ENCODE results near the gene DOK5.

Gene DOK5

GRCh38 chr20:54548849-54549248 lies 73.5 kb downstream of the DOK5 start:
- no peak for DNase-seq (ENCODE audit: low read depth)
- TF ChIP-seq CTCF (IDR thresholded peaks at IDR 0.05; ENCODE audit: control insufficient read depth, insufficient read depth, low read depth, low read length, missing control alignments): no peak
- H3K4me3 ChIP-seq (ENCODE audit: control insufficient read depth, low read depth, low read length): no peak overlapping the region

GRCh38 chr20:54549658-54550326 lies 74.4 kb downstream of the DOK5 start:
- no peak for TF ChIP-seq CTCF (IDR thresholded peaks at IDR 0.05; ENCODE audit: control insufficient read depth, insufficient read depth, low read depth, low read length, missing control alignments)
- H3K4me3 ChIP-seq (ENCODE audit: control insufficient read depth, low read depth, low read length): no peak overlapping the region
- no peak for DNase-seq (ENCODE audit: low read depth)

- DNase-seq (ENCODE audit: low read depth): no peak
- no peak overlapping the region for H3K4me3 ChIP-seq (ENCODE audit: control insufficient read depth, low read depth, low read length)
- TF ChIP-seq CTCF (IDR thresholded peaks at IDR 0.05; ENCODE audit: control insufficient read depth, insufficient read depth, low read depth, low read length, missing control alignments): no peak
These were observed 75.5 kb downstream of the DOK5 start for GRCh38 chr20:54550776-54551396.

DNA sequence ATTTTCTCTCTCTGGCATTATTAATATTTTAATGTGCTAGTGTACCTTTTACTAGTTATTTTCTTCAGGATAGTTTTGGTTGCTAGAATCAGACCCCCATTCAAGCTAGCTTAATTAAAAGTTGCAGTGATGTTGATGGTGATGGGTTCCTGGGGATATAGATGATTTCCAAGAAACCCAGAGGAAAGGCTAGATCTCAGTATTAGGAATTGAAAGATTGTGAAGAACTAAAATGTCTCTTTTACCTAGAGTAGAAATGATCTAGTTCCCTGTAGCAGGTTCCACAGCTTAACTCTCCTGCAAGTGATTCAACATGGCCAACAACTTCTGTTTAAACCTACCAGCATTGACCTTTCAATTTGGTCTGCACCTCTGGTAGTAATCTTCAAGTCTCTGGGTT lies 78.6 kb downstream of the DOK5 start:
- no peak overlapping the region for H3K4me3 ChIP-seq (ENCODE audit: control insufficient read depth, low read depth, low read length)
- DNase-seq (ENCODE audit: low read depth): no peak
- no peak for TF ChIP-seq CTCF (IDR thresholded peaks at IDR 0.05; ENCODE audit: control insufficient read depth, insufficient read depth, low read depth, low read length, missing control alignments)

- no peak for DNase-seq (ENCODE audit: low read depth)
- no peak overlapping the region for H3K4me3 ChIP-seq (ENCODE audit: control insufficient read depth, low read depth, low read length)
- TF ChIP-seq CTCF (IDR thresholded peaks at IDR 0.05; ENCODE audit: control insufficient read depth, insufficient read depth, low read depth, low read length, missing control alignments): no peak
These were observed 79.8 kb downstream of the DOK5 start for GRCh38 chr20:54555150-54555549.

DNA sequence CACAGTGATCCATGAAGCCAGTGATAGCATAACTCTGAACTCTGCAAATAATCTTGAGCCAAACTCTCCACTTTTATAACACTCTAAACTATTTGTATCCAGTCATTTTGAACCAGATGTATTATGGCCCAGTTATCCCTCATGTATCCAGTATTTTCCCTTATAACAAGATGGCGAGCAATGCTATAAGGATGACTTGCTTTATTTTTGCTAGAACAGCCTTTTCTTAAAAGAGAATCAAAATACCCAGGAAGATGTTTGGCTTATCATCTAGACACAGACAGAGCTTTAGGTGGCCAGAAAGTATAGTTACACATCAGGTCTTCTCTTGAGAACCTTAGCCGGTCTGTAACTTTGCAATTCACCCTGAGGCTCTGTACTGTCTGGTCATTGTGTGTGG lies 81.0 kb downstream of the DOK5 start:
- DNase-seq (ENCODE audit: low read depth): no peak
- TF ChIP-seq CTCF (IDR thresholded peaks at IDR 0.05; ENCODE audit: control insufficient read depth, insufficient read depth, low read depth, low read length, missing control alignments): no peak
- H3K4me3 ChIP-seq (ENCODE audit: control insufficient read depth, low read depth, low read length): no peak overlapping the region

All from AG09309 (cell line).